ENCODE data around the gene LRRC4C.
"Not testable (repeated sequence)": the region's sequence is repeated elsewhere in the genome, so short reads cannot be mapped to it uniquely, and the experiment has no call there.

LRRC4C gene

DNA sequence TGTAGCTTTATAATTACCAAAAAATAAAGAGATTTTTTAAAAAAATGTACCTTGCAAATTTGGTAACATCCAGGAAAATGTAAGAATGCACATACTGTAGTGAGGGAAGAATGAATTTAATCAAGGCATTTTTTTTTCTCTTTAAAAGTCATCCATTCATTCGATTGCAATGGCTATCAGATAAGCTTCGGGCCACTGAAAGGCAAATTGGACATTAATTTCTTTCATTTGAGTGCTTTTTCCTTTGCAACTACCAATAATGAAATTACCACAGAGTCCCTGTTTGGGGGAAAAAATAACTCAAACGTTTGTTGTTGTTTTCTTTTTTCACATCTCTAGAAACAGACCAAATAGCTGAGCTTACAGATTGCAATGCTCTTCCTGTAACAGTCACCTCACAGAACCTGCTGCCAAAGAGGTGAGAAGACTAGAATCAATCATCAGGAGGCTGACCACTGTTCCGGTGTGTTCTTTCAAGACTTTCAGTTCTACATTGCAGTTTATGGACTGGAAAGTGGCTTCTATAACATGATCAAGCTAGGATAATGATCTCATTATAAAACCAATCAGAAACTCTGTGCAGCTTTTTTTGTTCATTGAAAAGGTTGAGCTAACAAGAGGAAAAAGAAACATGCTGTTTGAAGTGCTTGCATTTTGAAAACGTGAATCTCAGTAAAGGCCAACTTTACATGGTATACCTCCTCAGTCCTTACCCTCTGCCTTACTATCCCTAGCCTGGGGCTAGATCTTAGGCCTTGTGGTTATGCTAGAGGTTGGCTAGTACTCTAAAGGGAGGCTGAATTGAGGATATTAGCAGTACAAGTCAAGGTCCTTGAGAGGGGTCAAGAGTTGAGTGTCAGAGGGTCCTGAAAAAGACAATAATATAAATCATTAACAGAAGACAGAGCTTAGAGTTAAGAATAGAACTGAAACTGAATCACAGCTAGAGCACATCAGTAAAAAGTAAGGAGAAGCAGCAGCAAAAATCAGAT, 1276.1 kb downstream of the LRRC4C start:
- DNase-seq (ENCODE audit: low spot score in 2 of 2): no peak
- no peaks in the 10 kb centered on the region for H3K9me3 ChIP-seq
- in situ Hi-C loops (cut with MboI; ENCODE audit: low sequenced_read_pairs): no loop called here
- H3K36me3 ChIP-seq (replicated peaks): no peaks in the 10 kb centered on the region
- H3K27me3 ChIP-seq (ENCODE audit: low read depth): no peaks in the 10 kb centered on the region
- H3K4me1 ChIP-seq: no peaks in the 10 kb centered on the region
- H3K4me3 ChIP-seq: no peak overlapping the region

DNA sequence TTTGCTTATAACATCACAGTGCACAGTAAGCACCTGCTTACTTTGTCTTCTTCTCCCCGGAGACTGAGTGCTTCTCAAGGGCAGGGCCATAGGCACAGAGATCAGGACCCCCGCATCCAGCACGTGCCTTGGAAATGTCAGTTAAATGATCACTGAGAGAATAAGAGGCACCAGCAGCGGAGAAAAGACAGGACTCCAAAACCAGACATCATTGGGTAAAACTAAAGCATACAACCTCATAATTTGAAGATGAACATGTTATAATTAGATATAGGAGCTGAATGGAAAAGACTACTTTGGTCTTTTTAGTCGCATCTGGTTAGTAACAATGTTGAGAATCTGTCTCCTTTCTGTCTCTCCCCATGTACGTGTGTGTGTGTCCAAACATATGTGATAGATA, 1279.9 kb downstream of the LRRC4C start:
- Histone ChIP-seq H3K4me3 (no peak overlapping the region), H3K36me3 (replicated peaks) (no peaks in the 10 kb centered on the region), H3K9me3 (no peaks in the 10 kb centered on the region), H3K4me1 (no peaks in the 10 kb centered on the region), H3K27me3 (ENCODE audit: low read depth) (no peaks in the 10 kb centered on the region)
- in situ Hi-C loops (cut with MboI; ENCODE audit: low sequenced_read_pairs): no loop called here
- DNase-seq (ENCODE audit: low spot score in 2 of 2): no peak

DNA sequence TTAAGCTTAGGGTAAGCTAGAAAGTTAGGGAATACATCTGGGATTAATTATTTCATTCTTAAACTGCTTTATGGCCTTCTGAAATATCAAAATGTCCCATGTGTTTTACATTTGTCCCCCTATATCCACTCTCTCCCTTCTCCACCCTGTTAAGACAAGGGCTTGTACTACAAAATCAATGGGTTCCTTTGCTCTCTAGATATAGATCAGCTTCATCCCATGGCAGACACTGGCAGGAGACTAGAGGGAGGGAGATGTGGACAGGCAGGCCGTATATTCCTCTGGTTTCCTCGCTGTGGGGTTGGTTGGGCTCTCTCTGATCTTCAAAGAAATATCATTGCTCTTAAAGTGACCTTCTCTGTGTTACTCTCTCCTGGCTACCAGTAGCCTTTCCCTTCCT, 1281.0 kb downstream of the LRRC4C start:
- H3K4me3 ChIP-seq: no peak overlapping the region
- no peak for DNase-seq (ENCODE audit: low spot score in 2 of 2)
- H3K4me1 ChIP-seq: no peaks in the 10 kb centered on the region
- in situ Hi-C loops (cut with MboI; ENCODE audit: low sequenced_read_pairs): no loop called here
- no peaks in the 10 kb centered on the region for H3K27me3 ChIP-seq (ENCODE audit: low read depth)
- H3K36me3 ChIP-seq (replicated peaks): no peaks in the 10 kb centered on the region
- H3K9me3 ChIP-seq: no peaks in the 10 kb centered on the region

DNA sequence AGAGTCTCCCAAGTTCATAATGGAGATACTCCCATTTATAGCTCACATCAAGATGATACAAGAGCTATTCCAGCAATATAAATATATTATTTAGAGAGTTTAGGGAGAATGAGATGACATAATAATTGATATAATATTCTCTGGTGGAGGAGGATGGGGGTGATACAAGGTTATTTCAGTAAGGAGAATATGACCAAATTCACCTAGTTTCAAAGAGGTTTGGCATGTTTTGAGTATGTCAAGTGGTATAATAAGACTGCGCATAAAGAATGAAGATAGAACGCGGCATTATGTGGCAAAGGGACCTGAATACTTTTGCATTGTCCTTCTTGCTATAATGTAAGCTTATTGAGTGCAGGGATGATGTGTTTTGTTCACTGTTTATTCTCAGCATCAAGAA, 1283.5 kb downstream of the LRRC4C start:
- in situ Hi-C loops (cut with MboI; ENCODE audit: low sequenced_read_pairs): no loop called here

DNA sequence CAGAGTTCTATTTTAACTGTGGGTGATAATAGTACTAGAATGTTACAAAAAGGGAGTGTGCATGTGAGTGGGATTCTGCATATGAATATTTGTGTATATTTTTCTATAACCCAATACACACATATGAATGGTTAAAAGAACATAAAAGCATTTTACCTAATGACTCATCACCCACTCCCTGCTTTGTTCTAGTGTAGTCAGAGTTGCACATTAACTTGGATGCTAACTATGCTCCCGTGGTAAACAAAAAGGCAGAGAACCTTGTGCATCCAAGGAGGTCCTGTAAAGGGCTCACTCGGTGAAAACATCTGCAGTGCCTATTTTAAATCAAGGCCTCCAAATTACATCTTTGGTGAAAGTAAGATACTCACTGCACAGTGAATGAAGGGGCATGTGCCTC, 1289.4 kb downstream of the LRRC4C start:
- Histone ChIP-seq H3K27me3 (ENCODE audit: low read depth) (no peaks in the 10 kb centered on the region), H3K4me3 (no peak overlapping the region), H3K36me3 (replicated peaks) (no peaks in the 10 kb centered on the region), H3K4me1 (no peaks in the 10 kb centered on the region), H3K9me3 (no peaks in the 10 kb centered on the region; the same call in 1 of the 2 replicates)
- no peak for DNase-seq (ENCODE audit: low spot score in 2 of 2)
- in situ Hi-C loops (cut with MboI; ENCODE audit: low sequenced_read_pairs): no loop called here

More for the DNA sequence above, 1283.5 kb downstream of the LRRC4C start:
- Histone ChIP-seq H3K27me3 (ENCODE audit: low read depth) (no peaks in the 10 kb centered on the region), H3K4me3 (no peak overlapping the region), H3K4me1 (no peaks in the 10 kb centered on the region), H3K36me3 (replicated peaks) (no peaks in the 10 kb centered on the region), H3K9me3 (no peaks in the 10 kb centered on the region)
- DNase-seq (ENCODE audit: low spot score in 2 of 2): no peak

DNA sequence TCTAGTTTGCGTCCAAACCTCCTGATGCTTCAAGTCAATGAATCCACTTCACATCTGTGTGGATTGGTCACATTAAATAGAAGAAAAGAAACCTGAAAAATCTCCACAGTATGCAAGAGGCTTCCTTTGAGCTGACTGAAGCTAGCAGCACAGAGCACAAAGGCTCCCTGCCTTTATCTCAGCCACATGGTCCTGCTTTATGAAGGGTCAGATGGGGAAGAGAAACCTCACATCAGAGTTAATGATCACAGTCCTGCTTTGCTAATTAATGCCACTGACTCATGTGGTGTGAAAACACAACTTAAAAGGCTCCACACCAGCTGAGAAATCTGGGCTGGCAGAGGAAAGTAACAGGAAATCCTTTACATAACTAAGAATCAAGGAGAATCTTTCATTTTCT, 1291.0 kb downstream of the LRRC4C start:
- H3K9me3 ChIP-seq: no peaks in the 10 kb centered on the region; the same call in 1 of the 2 replicates
- in situ Hi-C loops (cut with MboI; ENCODE audit: low sequenced_read_pairs): no loop called here

DNA sequence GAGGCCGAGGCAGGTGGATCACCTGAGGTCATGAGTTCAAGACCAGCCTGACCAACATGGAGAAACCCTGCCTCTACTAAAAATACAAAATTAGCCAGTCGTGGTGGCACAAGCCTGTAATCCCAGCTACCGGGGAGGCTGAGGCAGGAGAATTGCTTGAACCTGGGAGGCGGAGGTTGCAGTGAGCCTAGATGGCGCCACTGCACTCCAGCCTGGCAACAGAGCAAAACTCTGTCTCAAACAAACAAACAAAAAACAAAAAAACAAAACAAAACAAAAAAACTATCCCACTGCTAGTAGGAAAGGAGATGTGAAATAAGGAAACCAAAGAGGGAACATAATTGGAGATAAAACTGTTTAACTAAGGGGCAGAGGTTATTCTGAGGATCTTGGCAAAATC, 1291.6 kb downstream of the LRRC4C start:
- H3K27me3 ChIP-seq (ENCODE audit: low read depth); H3K36me3 ChIP-seq (replicated peaks); H3K9me3 ChIP-seq; in situ Hi-C loops (cut with MboI; ENCODE audit: low sequenced_read_pairs); H3K4me3 ChIP-seq; H3K4me1 ChIP-seq; DNase-seq (ENCODE audit: low spot score in 2 of 2): not testable (repeated sequence)

More for the DNA sequence above, 1291.0 kb downstream of the LRRC4C start:
- H3K27me3 ChIP-seq (ENCODE audit: low read depth): no peaks in the 10 kb centered on the region
- DNase-seq (ENCODE audit: low spot score in 2 of 2): no peak
- H3K4me1 ChIP-seq: no peaks in the 10 kb centered on the region
- no peak overlapping the region for H3K4me3 ChIP-seq
- H3K36me3 ChIP-seq (replicated peaks): no peaks in the 10 kb centered on the region

DNA sequence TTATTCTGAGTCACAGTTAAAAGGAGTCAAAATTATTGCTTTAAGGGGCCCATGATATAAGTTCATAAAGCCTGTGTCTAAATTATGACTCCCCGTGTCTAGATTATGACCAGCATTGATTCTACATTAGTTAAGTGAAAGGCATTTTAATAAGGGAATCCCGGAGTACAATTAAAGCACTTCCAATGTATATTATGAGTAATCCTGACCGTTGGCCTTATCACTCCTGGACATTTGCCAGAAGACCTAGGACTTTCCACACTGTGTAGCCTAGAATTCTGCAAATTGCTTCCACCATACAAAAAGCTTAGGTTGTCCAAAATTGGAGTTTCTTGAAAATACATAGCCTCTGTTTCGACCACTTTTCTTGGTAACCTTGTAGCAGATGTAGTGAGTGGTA, 1292.6 kb downstream of the LRRC4C start:
- in situ Hi-C loops (cut with MboI; ENCODE audit: low sequenced_read_pairs): no loop called here
- no peak for DNase-seq (ENCODE audit: low spot score in 2 of 2)
- no peaks in the 10 kb centered on the region for H3K4me1 ChIP-seq
- H3K9me3 ChIP-seq: no peaks in the 10 kb centered on the region; the same call in 1 of the 2 replicates
- H3K27me3 ChIP-seq (ENCODE audit: low read depth): no peaks in the 10 kb centered on the region
- no peaks in the 10 kb centered on the region for H3K36me3 ChIP-seq (replicated peaks)
- no peak overlapping the region for H3K4me3 ChIP-seq

DNA sequence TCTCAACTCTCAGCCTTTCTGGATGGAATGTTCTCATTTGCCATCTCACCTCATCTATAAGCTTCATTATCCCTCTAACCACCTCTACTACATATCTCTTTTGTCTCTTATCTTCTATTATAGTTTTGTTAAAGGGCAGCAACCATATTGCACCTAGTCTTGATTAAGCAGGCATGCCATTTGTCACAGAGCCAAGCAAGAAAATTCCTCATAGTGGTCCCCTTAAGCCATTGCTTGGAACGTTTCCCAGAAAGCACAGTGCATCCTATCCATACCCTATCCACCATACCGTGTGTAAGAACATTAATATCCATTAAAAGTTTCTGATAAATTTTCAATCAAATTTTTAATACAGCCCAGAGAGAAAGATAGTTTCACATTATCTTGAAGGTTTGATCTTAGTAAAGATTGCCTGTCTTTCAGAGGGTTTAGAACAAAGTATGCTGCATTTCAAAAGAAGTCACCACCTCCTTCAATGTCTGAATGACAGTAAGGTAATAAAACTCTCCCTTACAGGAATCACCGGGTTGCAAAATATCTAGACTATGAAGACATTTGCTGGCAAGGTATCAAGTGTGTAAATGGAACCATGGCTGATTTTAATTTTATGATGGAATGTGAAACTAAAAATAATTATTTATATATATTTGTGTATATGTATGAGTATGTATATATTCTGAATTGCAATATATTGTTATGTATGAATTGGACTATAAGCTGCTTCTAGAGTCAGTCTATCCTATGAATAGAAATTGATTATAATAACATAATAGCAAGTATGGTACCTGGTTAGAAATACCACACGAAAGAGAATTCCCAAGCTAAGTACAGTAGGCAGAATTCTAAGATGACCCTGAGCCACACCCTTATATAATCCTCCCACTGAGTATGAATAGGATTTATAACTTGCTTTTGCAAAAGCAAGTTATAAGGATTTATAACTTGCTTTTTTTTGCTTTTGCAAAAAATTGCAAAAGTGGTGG, 1296.3 kb downstream of the LRRC4C start:
- H3K9me3 ChIP-seq: no peaks in the 10 kb centered on the region; the same call in 1 of the 2 replicates
- in situ Hi-C loops (cut with MboI; ENCODE audit: low sequenced_read_pairs): no loop called here
- no peak for DNase-seq (ENCODE audit: low spot score in 2 of 2)
- H3K27me3 ChIP-seq (ENCODE audit: low read depth): no peaks in the 10 kb centered on the region
- H3K36me3 ChIP-seq (replicated peaks): no peaks in the 10 kb centered on the region
- H3K4me3 ChIP-seq: no peak overlapping the region
- no peaks in the 10 kb centered on the region for H3K4me1 ChIP-seq

DNA sequence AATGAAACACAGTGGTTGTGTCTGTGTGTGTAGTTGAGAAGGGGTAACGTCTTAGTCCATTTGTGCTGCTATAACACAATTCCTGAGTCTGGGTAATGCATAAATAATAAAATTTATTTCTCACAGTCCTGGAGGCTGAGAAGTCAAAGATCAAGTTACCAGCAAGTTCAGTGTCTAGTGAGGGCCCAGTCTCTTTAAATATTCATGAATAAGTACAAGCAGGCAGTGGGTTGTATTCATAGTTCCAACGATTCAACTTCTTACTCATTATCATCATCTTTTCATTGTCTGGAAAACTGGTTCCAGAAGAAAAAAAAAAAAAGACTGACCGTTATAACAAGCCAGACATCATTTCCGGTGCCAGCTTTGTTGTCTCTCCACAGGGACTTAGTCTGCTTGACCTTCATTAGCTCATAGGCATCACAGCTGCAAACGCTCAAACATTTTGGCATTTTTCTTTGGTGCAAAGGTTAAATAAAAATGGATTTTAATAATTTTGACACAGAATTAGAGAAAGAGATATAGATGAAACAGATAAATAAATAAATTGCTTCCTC, 1297.5 kb downstream of the LRRC4C start:
- in situ Hi-C loops (cut with MboI; ENCODE audit: low sequenced_read_pairs): no loop called here
- Histone ChIP-seq H3K36me3 (replicated peaks) (no peaks in the 10 kb centered on the region), H3K9me3 (no peaks in the 10 kb centered on the region; the same call in 1 of the 2 replicates), H3K27me3 (ENCODE audit: low read depth) (no peaks in the 10 kb centered on the region), H3K4me3 (no peak overlapping the region), H3K4me1 (no peaks in the 10 kb centered on the region)
- DNase-seq (ENCODE audit: low spot score in 2 of 2): no peak

DNA sequence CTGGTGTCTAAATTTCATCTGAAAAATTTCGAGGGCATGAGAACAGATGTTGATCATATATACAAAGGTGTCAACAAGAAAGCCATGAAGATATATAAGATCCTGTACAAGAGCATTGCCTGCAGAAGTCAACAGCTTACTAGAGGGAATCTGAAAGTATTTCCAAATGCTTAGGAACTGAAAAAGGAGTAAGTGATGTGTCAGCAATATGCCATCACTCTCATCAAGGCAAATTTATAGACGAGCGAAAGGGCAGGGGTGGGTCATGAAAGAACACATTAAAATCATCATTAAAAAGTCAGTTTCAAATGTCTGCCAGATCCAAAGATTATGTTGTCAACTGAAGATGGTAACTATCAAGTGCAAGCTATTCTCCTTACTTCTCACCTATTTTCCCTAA, 1299.0 kb downstream of the LRRC4C start:
- Histone ChIP-seq H3K27me3 (ENCODE audit: low read depth) (no peaks in the 10 kb centered on the region), H3K9me3 (no peaks in the 10 kb centered on the region), H3K36me3 (replicated peaks) (no peaks in the 10 kb centered on the region), H3K4me1 (no peaks in the 10 kb centered on the region), H3K4me3 (no peak overlapping the region)
- DNase-seq (ENCODE audit: low spot score in 2 of 2): no peak
- in situ Hi-C loops (cut with MboI; ENCODE audit: low sequenced_read_pairs): no loop called here

DNA sequence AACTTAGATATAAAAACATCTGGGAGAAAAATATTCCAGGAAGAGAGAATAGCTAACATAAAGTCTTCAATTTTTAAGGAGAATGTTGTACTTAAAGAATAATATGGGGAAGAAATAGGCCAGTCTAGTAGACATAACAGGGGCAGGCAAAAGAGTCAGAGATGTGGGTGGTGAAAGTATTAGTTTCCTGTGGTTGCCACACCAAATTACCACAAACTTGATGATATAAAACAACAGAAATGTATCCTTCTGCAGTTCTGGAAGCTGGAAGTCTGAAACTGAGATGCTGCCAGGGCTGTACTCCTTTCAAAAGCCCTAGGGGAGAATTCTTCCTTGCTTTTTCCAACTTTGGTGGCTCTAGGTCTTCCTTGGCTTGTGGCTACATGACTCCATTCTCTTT, 1309.7 kb downstream of the LRRC4C start:
- no peak for DNase-seq (ENCODE audit: low spot score in 2 of 2)
- Histone ChIP-seq H3K27me3 (ENCODE audit: low read depth) (no peaks in the 10 kb centered on the region), H3K9me3 (no peaks in the 10 kb centered on the region; the same call in 1 of the 2 replicates), H3K4me3 (no peak overlapping the region), H3K36me3 (replicated peaks) (no peaks in the 10 kb centered on the region), H3K4me1 (no peaks in the 10 kb centered on the region)
- in situ Hi-C loops (cut with MboI; ENCODE audit: low sequenced_read_pairs): no loop called here

DNA sequence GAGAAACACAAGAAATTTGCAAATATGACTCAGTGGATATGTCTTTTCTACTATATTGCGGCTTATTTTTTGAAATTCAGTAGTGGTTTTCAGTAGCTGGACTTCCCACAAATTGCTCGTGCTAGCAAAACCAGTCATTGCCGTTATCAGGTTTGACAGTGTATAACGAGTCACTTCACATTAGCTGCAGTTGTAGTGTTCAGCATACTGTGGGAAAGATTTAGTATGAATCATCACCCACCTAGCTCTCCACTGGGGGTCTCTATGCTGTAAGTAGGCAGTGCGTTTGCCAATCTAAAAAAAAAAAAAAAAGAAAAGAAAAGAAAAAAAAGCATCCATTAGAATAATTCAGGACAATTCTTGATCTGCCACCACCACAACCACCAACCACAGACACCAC, 1318.9 kb downstream of the LRRC4C start:
- in situ Hi-C loops (cut with MboI; ENCODE audit: low sequenced_read_pairs): no loop called here
- H3K36me3 ChIP-seq (replicated peaks): no peaks in the 10 kb centered on the region
- no peaks in the 10 kb centered on the region for H3K4me1 ChIP-seq
- no peak overlapping the region for H3K4me3 ChIP-seq
- no peaks in the 10 kb centered on the region for H3K27me3 ChIP-seq (ENCODE audit: low read depth)
- no peaks in the 10 kb centered on the region for H3K9me3 ChIP-seq
- no peak for DNase-seq (ENCODE audit: low spot score in 2 of 2)
